ENCODE data around the gene USP50.
"Not testable (repeated sequence)": the region's sequence is repeated elsewhere in the genome, so short reads cannot be mapped to it uniquely, and the experiment has no call there.

USP50 gene

DNA sequence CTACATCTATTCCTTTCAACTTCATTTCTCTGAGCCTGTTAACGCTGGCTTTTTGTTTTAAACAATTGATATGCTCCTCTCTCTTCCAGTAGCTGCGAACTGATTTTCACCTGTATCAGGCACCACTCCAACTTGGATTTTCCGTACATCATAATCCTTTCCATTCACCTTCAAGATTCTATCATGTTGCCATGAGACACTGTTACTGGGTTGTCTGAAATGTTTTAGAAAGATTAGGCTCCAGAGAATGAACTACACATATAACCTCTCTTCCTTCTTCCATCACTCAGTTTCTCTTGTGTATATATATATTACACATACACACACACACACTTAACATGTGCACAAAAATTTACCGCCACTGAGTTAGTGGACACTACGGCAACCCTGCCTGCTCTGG lies at the start of gene USP50:
Gene USP50, minus strand, starts transcription at position 101 of the 400 bp plus-strand sequence. CDS start 141 bp downstream, outside the sequence.
- no peak for DNase-seq

DNA sequence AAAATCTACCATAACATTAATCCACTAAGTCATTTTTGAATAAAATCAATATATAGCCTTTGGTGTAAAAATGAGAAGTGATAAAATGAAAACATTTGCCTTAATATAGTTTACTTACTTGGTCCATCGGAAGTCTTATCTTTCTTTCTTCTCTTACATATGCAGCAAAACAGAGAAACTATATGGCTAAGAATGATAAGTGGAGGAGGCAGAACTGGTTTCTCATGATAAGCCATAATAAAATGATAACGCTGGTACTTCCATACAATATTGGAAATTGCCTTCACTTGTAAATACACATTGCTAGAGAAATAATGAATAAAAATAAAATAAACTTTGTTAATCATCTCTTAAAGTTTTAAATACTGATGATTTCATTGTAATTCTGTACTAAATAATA lies 47.8 kb upstream of the USP50 start:
- DNase-seq: no peak

DNA sequence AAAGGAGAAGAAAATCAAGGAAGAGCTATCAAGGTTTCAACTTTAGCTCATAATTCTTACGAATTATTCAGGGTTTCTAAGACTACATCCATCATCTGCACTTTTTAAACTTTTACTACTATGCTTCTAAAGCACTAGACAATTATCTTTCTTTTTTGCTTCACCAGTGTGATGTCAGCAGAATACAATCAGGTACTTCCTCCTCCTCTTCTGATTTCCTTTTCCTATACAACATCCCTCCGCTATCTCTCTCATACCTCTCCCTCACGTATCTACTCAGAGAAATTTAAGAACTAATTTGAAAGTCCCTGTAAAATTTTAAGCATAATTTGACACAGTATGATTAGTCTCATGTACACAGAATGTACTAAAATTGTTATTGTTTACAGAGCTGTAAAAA lies 47.3 kb upstream of the USP50 start:
- DNase-seq: no peak

DNA sequence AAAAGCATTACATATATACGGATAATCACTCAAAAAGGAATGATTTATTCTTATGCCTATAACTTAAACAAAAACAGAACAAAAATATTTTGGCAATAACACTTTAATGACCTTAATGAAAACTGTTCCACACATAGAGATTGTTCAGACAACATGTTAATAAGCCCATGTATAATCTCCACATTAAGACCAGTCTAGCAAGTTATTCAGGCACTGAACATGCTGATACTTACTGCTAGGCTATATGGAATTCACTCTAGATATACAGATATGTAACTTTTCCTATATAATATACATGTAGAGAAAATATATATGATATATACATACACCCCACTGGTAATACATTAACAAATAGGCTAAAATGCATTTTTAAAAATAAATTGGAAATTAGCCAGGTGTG lies 43.8 kb upstream of the USP50 start:
- no peak for DNase-seq

DNA sequence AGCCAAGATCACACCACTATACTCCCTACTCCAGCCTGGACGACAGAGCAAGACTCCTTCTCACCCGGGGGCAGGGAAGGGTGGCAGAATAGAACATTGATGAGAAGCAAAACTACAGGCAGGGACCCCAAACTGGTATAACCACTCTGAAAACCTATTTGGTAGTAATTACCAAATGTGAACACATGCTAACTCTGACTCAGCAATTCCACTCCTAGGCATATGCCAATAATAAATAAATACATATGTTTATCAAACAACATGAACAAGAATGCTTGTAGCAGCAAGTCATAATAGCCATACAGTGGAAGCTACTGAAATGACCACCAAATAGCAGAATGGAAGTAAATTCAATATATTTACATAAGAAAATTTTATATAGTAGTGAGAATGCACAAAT lies 31.0 kb upstream of the USP50 start:
- DNase-seq: no peak

DNA sequence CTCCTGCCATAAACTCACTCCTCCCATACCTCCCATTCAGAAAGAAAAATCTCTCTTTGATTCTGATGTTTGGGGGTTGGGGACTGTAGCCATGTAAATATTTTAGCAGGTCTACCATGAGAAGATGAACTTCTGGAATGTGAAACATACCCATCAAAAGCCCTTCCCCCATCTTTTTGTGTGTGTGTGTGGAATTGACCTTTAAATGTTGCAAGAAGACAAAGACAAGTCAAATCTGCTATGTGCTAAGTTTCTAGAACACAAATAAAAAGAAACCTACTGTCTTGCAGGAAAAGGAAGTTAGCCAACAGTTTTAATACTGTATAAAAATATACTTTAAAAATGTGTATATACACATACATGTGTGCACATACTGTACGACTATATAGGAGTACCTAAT lies 29.7 kb upstream of the USP50 start:
- DNase-seq: no peak

DNA sequence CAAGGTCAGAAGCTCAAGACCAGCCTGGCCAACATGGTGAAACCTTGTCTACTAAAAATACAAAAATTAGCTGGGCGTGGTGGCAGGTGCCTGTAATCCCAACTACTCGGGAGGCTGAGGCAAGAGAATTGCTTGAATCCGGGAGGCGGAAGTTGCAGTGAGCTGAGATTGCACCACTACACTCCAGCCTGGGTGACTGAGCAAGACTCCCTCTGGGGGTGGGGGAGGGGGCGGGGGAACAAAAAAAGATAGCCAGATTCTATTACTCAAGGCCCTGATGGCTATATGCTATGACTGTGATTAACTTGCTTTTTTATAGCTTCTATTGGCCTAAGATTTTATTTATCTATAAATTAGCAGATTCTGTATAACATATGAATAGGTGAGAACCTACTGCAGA lies 27.4 kb upstream of the USP50 start:
- not testable (repeated sequence) for DNase-seq

DNA sequence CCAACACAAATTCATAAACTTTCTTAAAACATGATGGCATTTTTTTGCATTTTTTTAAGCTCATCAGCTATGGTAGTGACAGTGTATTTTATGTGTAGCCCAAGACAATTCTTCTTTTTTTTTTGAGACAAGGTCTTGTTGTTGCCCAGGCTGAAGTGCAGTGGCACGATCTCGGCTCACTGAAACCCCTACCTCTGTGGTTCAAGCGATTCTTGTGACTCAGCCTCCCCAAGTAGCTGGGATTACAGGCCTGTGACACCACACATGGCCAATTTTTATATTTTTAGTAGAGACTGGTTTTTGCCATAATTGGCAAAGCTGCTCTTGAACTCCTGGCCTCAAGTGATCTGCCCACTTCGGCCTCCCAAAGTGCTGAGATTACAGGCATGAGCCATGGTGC lies 17.3 kb upstream of the USP50 start:
- no peak for DNase-seq

DNA sequence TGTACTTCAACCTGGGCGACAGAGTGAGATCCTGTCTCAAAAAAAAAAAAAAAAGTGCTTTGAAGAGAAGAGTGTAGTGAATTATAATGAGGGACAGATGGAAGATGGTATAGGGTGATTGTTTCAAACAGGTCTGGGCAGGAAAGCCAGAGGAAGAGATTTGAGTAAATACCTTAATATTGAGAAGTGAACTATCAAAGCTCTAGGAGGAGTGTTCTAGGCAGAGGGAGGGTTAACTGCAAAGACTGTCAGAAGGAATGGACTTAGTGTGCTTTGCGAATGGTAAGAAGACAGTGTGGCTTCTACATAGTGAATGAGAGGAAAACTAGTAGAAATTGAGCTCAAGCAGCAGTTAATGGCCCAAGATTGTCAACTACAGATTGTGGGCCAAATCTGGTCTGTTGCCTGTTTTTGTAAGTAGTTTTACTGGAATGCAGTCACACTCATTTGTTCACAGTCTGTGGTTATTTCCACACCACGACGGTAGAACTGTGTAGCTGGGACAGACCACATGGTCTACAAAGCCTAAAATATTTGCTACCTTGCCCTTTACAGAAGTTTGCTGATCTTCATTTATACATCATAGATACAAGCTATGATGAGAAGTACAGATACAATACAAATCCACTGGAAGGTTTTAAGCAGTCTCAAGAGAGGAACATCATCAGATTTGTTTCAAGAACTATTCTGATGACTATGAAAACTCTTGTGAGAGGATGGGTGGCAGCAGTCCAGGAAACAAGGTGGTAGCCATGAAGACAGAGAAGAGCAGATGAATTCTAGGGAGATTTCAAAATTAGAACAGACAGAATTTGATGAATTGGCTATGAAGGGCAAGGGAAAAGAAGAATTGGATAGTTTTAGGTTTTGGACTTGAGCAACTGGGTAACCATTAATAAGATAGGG lies 16.5 kb upstream of the USP50 start:
- no peak for DNase-seq

DNA sequence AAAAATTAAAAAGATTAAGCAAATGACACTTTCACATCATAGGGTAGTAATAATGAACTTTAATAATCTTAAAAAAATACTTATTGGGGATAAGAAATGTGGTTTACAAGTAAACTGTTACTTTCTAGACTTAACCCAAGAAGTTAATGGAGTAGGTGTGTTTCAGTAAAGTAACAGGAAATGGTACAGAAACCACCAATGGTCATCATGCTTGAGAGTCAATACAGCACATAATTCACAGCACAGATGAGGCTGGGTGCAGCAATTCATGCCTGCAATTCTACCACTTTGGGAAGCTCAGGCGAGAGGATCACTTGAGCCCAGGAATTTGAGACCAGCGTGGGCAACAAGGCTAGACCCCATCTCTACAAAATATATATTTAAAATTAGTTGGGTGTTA lies 11.5 kb upstream of the USP50 start:
- no peak for DNase-seq

DNA sequence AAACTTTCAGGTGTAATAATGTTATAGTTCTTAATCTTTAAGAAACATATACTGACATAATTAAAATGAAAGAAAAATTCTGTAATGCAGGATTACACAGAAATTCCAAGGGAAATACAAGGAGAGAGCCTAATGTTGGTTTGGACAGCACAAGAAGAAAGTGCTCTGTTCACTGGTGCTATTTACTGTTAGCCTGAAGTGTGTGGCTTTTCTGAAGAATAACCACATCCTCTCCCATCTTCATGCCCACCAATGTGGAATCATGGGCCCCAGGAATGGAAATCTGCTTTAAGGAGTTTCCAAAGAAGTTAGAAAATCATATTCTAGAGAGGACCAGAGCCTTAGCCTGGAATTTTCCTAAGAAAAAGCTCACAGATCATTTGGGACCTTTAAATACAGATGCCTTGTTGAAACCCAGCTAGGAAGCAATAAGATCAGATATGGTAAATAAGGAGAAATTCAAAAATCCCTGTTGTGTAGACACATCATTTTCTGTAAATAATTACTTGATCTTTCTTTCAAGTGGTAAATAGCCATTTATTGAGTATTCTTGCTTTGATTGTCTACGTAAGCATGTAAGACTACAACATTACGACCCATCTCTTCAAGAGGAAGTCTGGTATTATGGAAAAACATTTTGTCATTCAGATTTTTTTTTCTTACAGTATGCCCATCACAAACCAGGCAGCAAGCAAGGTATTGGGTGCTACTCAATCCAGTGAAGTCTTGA lies 10.3 kb upstream of the USP50 start:
- DNase-seq: no peak

DNA sequence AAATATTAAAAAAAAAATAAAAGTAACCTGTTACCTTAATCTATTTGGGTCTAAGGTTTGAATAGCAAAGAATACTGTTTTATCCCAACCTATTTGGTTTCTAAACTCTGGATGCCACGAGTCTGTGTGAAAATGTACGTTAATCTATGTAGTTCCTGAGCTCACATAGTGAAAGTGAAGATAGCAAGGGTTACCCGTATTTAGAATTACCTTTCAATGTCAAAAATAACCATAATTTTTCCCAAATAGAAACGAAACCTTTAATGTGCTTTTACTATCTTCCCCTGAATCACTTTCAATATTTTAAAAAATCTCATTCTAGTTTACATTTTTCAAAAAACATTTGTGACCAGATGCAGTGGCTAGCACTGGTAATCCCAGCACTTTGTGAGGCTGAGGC lies 5.8 kb upstream of the USP50 start:
- DNase-seq: no peak

DNA sequence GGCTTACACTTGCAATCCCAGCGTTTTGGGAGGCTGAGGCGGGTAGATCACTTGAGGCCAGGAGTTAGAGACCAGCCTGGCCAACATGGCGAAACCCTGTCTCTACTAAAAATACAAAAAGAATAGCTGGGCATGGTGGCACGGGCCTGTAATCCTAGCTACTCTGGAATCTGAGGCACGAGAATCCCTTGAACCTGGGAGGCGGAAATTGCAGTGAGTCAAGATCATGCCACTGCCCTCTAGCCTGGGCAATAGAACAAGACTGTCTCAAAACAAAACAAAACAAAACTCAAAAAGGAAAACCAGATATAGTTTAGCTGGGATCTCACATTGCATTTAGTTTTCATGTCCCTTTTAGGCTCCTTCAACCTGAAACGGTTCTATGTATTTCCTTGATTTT lies 2.9 kb upstream of the USP50 start:
- DNase-seq: no peak

DNA sequence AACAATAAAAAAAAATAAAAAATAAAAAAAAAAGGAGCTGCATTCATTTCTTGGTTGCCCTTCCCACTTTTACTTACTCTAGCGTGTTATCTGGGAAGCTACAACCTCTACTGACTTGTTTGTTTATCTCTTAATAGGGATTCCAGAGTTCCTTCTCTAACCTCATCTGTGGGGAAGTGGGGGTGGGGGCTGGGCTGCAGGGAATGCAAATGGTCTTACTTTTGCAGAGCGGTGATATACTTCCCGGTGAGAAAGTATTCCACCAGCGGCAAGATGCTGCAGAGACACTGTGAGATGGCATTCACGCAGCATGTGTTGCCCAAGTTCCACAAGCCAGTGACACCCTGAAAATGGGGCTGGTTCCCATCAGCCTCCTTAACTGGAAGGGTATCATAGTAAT lies 2.1 kb downstream of the USP50 start:
- no peak for DNase-seq

DNA sequence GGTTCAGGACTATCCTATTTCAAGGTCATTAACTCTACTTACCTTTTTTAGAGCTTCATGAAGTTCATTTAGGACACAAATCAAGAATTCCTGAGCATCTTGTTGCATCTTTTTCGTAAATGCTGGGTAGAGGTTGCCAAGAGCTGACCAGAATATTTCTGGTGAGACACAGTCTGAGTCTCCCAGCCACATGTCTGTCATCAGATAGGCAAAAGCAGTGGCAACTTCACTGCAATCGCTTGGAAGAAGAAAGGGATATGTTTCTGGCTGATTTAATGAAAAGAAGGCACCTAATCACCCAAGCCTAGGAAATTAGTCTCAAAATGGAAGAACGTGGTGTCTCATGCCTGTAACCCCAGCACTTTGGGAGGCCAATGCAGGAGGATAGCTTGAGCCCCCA lies 2.9 kb downstream of the USP50 start:
- DNase-seq: no peak

DNA sequence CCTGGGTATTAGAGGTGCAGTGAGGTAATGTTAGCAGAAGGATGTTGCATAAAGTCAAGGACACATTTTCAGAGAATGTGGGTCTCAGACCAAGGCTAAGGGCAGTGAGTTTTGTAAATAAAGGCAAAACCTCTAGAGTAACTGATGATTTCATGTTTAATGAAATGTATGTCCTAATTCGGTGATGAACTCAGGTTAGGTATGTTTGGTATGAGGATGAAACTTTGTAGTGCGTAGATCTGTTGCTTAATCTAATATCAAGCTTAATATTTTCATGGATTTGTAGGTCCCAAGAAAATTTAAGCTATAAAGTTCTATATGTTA lies 3.6 kb downstream of the USP50 start:
- no peak for DNase-seq

DNA sequence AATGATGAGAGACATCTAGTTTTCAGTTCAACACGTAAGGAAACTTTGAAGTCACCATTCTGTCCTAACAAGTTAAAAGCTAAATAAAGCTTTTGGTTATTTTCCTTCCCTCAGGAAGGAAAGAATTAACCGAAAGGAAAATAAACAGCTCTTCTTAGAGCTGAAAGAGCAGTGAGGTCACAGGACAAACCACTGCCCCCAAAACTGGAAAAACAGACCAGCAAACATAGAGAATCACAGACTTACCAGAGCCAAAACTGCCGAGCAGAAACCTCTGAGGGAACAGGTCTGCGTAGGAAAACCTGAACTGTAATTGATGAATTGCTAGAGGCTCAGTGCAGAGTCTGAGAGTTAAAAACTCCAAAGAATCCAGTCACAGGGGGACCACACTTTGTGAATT lies 14.7 kb downstream of the USP50 start:
- no peak for DNase-seq

DNA sequence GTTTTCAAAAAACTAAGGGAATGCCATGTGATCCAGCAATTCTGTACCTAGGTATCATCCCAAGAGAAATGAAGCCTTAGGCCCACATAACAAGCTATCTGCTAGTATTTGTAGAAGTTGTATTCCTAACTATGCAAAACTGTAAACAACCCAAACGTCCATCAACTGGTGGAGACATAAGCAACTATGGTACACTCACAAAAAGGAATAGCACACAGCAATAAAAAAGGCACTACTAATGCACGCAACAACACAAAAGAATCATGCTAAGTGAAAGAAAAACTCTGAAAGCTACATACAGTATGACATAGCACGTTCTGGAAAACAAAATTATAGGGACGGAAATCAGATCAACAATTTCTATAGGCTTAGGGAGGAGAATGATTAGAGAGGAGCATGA lies 15.3 kb downstream of the USP50 start:
- DNase-seq: no peak

DNA sequence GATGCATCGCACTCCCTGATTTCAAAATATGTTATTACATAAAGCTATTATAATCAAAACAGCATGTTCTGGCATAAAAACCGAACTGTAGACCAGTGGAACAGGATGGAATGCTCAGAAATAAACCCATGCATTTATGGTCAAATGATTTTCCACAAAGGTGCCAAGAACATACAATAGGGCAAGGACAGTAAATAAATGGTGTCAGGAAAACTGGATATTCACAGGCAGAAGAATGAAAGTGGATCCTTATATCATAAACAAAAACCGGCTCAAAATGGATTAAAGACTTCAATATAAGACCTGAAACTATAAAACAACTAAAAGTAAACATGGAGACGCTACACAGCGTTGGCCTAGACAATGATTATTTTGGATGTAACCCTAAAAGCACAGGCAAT lies 22.6 kb downstream of the USP50 start:
- no peak for DNase-seq

DNA sequence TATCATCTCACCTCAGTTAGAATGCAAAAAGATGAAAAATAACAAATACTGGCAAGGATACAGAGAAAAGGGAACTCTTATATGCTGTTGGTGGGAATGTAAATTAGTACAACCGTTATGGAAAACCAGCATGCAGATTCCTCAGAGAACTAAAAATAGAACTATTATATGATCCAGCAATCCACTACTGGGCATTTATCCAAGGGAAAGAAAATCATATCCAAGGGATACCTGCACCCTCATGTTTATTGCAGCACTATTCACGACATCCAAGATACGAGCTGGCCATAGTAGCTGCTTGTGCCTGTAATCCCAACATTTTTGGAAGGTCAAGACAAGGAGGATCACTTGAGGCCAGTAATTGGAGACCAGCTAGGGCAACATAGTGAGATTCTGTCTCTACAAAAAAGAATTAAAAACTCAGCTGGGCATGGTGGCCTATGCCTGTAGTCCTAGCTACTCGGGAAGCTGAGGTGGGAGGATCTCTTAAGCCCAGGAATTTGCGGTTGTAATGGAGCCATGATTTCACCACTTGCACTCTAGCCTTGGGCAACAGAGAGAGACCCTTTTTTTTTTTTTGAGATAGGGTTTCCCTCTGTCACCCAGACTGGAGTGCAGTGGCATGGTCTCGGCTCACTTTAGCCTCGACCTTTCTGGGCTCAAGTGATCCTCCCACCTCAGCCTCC lies 26.6 kb downstream of the USP50 start:
- no peak for DNase-seq

DNA sequence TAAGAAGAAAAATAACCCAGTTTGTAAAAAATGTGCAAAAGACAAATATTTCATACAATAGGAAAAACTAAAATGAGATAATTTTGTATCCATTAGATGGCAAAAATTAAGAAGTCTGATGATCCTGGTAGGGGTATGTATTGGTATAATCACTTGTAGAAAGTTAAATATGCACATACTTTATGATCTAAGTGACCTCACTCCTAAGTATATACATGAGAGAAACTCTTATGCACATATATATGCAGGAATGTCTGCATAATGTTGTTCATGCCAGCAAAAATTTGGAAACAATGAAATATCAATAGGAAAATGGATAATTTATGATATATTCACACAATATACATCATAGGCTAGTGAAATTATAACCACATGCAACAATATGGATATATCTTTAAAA lies 33.5 kb downstream of the USP50 start:
- no peak for DNase-seq

DNA sequence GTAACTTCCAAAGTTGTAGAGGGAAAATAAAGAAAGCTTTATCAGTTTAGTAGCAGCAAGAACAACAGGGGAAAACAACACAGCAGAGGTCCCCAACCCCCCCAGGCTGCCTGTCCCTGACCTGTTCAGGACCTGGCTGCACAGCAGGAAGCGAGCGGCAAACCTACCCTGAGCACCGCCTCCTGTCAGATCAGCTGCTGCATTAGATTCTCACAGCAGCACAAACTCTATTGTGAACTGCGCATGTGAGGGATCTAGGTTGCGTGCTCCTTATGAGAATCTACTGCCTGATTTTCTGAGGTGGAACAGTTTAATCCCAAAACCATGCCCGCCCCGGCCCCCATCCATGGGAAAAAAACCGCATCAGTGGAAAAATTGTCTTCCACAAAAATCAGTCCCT lies 40.3 kb downstream of the USP50 start:
- no peak for DNase-seq

DNA sequence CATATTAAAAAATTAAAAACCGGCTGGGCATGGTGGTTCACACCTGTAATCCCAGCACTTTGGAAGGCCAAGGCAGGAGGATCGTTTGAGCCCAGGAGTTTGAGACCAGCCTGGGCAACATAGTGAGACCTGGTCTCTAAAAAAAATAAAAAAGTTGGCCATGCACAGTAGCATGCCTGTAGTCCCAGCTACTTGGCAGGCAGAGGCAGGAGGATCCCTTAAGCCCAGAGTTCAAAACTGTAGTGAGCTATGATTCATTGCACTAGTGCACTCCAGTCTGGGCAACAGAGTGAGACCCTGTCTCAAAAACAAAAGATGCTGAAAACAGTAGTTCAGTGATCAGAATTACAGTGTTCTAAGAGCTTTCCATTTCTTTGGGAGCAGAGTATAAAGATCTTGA lies 40.8 kb downstream of the USP50 start:
- not testable (repeated sequence) for DNase-seq

DNA sequence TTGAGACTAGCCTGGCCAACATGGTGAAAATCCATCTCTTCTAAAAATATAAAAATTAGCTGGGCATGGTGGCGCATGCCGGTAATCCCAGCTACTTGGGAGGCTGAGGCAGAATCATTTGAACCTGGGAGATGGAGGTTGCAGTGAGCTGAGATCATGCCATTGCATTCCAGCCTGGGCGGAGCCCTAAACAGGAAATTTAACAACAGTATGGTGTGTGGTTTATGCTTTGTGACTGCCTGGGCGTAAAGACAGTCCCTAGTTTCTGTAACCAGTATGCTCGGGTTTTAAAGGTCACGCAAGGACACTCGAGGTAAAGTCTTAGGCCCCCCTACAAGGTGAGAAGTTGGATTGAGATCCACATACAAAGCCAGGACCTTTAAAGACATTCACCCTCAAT lies 43.3 kb downstream of the USP50 start:
- DNase-seq: no peak
